ENCODE data around the gene PAF1.

DNA sequence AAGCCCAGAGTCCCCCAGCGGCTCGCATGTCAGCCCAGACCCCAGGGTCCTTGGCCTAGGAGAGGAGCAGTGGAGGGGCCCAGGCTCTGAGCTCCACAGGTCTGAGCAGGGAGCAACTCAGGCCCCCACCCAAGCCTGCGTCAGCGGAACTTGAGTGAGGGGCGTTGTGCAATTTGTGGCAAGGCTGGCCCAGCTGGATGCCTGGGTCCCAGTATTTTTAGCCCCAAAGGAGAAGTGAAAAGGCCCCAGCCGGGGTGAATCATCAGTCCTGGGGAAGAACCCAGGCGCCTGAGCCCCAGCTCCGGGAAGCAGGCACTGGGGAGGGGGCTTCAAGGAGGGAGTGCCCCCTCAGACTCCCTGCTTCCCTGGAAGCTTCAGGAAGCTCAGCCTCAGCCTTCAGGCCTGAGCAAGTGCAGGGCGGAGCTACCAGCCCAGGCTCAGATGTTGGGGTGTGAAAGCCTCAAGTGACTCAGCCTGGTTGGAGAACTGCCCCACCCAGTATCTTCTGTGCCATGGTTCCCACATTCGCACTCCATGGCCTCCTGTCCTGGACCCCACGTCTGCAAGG, 7.5 kb upstream of the PAF1 start:
- TF ChIP-seq, protein P1, sequence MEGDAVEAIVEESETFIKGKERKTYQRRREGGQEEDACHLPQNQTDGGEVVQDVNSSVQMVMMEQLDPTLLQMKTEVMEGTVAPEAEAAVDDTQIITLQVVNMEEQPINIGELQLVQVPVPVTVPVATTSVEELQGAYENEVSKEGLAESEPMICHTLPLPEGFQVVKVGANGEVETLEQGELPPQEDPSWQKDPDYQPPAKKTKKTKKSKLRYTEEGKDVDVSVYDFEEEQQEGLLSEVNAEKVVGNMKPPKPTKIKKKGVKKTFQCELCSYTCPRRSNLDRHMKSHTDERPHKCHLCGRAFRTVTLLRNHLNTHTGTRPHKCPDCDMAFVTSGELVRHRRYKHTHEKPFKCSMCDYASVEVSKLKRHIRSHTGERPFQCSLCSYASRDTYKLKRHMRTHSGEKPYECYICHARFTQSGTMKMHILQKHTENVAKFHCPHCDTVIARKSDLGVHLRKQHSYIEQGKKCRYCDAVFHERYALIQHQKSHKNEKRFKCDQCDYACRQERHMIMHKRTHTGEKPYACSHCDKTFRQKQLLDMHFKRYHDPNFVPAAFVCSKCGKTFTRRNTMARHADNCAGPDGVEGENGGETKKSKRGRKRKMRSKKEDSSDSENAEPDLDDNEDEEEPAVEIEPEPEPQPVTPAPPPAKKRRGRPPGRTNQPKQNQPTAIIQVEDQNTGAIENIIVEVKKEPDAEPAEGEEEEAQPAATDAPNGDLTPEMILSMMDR (IDR thresholded peaks at IDR 0.05) = no peak
- TF ChIP-seq ZFX (IDR thresholded peaks at IDR 0.05; ENCODE audit: borderline replicate concordance) = no peak

Measured in 22Rv1 (cell line).